ENCODE results near the gene PEAK3. TPM values are rescaled to one million over a fixed set of nuclear protein-coding genes. Genes with fewer than 3 reads are reported as not detected.

The PEAK3 gene
- total and polyA plus RNA-seq, 10 of the 15 experiments (the other 5 are each of a cell fraction or from before 2014, with no cell fraction given) = 0.03 to 0.10 (median 0.05) TPM; not detected in 7

GRCh38 chr19:2242816-2243215 is 39.2 kb downstream of the PEAK3 start (continued):
- TF ChIP-seq MLLT1 (IDR thresholded peaks at IDR 0.05) (no peak), BACH1 (IDR thresholded peaks at IDR 0.05; ENCODE audit: borderline replicate concordance) (no peak), MYC (IDR thresholded peaks at IDR 0.05; ENCODE audit: insufficient read depth, insufficient read length, insufficient replicate concordance, low read length, severe bottlenecking) (no peak), BRCA1 (IDR thresholded peaks at IDR 0.05; ENCODE audit: low read depth, low read length) (no peak), CBFB (IDR thresholded peaks at IDR 0.05; ENCODE audit: low read depth) (no peak), ASH2L (IDR thresholded peaks at IDR 0.05; ENCODE audit: borderline replicate concordance, low read depth) (no peak)

- ATAC-seq (no peak), DNase-seq (ENCODE audit: low read depth, low spot score) (no peak), FAIRE-seq (no peak)
- ChIA-PET POLR2A (no interaction called here), RAD21 (ENCODE audit: unreplicated experiment) (interaction anchor here (1.3 kb wide), 1 partner anchor 20 kb away, joined by 4 read pairs; no protein-coding TSS in a partner anchor), CTCF (interaction anchor here (1.0 kb wide), 1 partner anchor 30 kb away, joined by 3 read pairs; no protein-coding TSS in a partner anchor), SMC1A (ENCODE audit: uncharacterized antibody, unreplicated experiment) (interaction anchor here (1.7 kb wide), 1 partner anchor 16 kb away, joined by 4 read pairs; no protein-coding TSS in a partner anchor)
- H3K36me3 ChIP-seq (ENCODE audit: control insufficient read depth in 2 of 2, insufficient read depth in 2 of 2, low read length in 1 of 2) = peaks cover 15 to 42% of the 10 kb centered on the region in 2 experiments; a peak in 3 of 4 replicates
- H3K27me3 ChIP-seq (replicated peaks in 1 of 2; ENCODE audit: control insufficient read depth in 2 of 2, insufficient read depth in 2 of 2, low read length in 1 of 2) = no peaks in the 10 kb centered on the region
- no peak overlapping the region for H3K27ac ChIP-seq (ENCODE audit: control insufficient read depth, insufficient read depth)
- intact Hi-C loops (cut with micrococcal nuclease; ENCODE audit: unreplicated experiment) = no loop called here
- H3K4me2 ChIP-seq (ENCODE audit: control insufficient read depth, insufficient read depth) = no peak overlapping the region
- peaks cover 60% of the 10 kb centered on the region for H3K79me2 ChIP-seq (ENCODE audit: control insufficient read depth, insufficient read depth, low read length)
- in situ Hi-C loops (cut with MboI) = no loop called here
- H3K4me1 ChIP-seq (ENCODE audit: control insufficient read depth, insufficient read depth, low read length) = peaks cover 13% of the 10 kb centered on the region
- no peak for TF ChIP-seq JUNB (IDR thresholded peaks at IDR 0.05)
- TF ChIP-seq POLR2A (IDR thresholded peaks at IDR 0.05; ENCODE audit: low read depth, low read length) = peak; percentile 53
- no peak overlapping the region for H3K4me3 ChIP-seq
- H3K9ac ChIP-seq (ENCODE audit: control insufficient read depth, insufficient read depth, low read length) = no peak overlapping the region
- peaks cover 27% of the 10 kb centered on the region for H4K20me1 ChIP-seq (ENCODE audit: control insufficient read depth, insufficient read depth)
- no TSS peak for BruUV-seq (replicated peaks)
- WGBS (ENCODE audit: insufficient coverage, insufficient replicate concordance, low lambda C conversion rate, missing lambda C conversion rate) = 93% methylated on average over 12 of the region's 12 CpGs
- H3K9me3 ChIP-seq (replicated peaks; ENCODE audit: control insufficient read depth, insufficient read depth, low read length) = no peaks in the 10 kb centered on the region
- no peak overlapping the region for H2AFZ ChIP-seq (ENCODE audit: control insufficient read depth, low read depth, low read length)
Measured at GRCh38 chr19:2242092-2242537, 39.9 kb downstream of the PEAK3 start.
